ENCODE results near the gene PADI6. TPM values are rescaled to one million over a fixed set of nuclear protein-coding genes. Genes with fewer than 3 reads are reported as not detected.

Gene PADI6
- total RNA-seq, 1 experiment from 2014 or later = not detected

- TF ChIP-seq MAX (IDR thresholded peaks at IDR 0.05) (no peak), SRF (IDR thresholded peaks at IDR 0.05; ENCODE audit: low read depth) (no peak), ZFX (IDR thresholded peaks at IDR 0.05) (no peak), CEBPB (IDR thresholded peaks at IDR 0.05; ENCODE audit: low read depth) (no peak), YY1 (IDR thresholded peaks at IDR 0.05; ENCODE audit: extremely low read depth, insufficient replicate concordance, low read depth, low read length) (no peak), FOSL1 (IDR thresholded peaks at IDR 0.05; ENCODE audit: low read depth) (no peak), RAD21 (IDR thresholded peaks at IDR 0.05; ENCODE audit: low read depth) (no peak), SIN3A (IDR thresholded peaks at IDR 0.05; ENCODE audit: low read depth) (no peak), EZH2 (IDR thresholded peaks at IDR 0.05) (no peak), ZNF274 (IDR thresholded peaks at IDR 0.05; ENCODE audit: low read depth, low read length) (no peak), EZH2phosphoT487 (IDR thresholded peaks at IDR 0.05; ENCODE audit: borderline replicate concordance) (no peak)
- TF ChIP-seq, protein P1, sequence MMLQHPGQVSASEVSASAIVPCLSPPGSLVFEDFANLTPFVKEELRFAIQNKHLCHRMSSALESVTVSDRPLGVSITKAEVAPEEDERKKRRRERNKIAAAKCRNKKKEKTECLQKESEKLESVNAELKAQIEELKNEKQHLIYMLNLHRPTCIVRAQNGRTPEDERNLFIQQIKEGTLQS (IDR thresholded peaks at IDR 0.05) = no peak
Measured at GRCh38 chr1:17434601-17435000, 62.6 kb downstream of the PADI6 start (continued).

- BruUV-seq (replicated peaks) = TSS peak; percentile 26
- ChIA-PET CTCF (no interaction called here), RAD21 (ENCODE audit: low non-redundant PET in 1 of 2, low total read pairs in 2 of 2, uncharacterized antibody in 2 of 2, unreplicated experiment in 2 of 2) (no interaction called here), POLR2A (no interaction called here)
- H3K36me3 ChIP-seq (ENCODE audit: control insufficient read depth in 1 of 2, insufficient read depth in 2 of 2, low read length in 2 of 2) = peaks cover 11 to 45% of the 10 kb centered on the region in 2 experiments; a peak in 3 of 4 replicates
- DNase-seq (ENCODE audit: low read depth, low spot score) (no peak), ATAC-seq (no peak)
- no peaks in the 10 kb centered on the region for H3K27me3 ChIP-seq (ENCODE audit: insufficient read depth, low read length)
- H3K9me2 ChIP-seq (ENCODE audit: insufficient read depth) = no peaks in the 10 kb centered on the region
- H3K4me3 ChIP-seq (replicated peaks in 1 of 2; ENCODE audit: low read depth in 1 of 2, low read length in 2 of 2) = peak overlapping the region; percentile 94 to 98
- H3K4me2 ChIP-seq (ENCODE audit: low read length) = peak overlapping the region; percentile 85
- intact Hi-C loops (cut with micrococcal nuclease) = no loop called here
- peak overlapping the region; percentile 98 for H3K27ac ChIP-seq (ENCODE audit: low read depth, low read length)
- H3K9ac ChIP-seq (ENCODE audit: low read length) = peak overlapping the region; percentile 99
- TF ChIP-seq CEBPB (IDR thresholded peaks at IDR 0.05; ENCODE audit: low read depth) (no peak), POLR2A (IDR thresholded peaks at IDR 0.05; ENCODE audit: borderline replicate concordance, extremely low read depth, insufficient read depth, insufficient read length) (no peak), ZNF274 (IDR thresholded peaks at IDR 0.05; ENCODE audit: low read depth, low read length) (no peak), POLR2AphosphoS5 (IDR thresholded peaks at IDR 0.05; ENCODE audit: low read depth, low read length) (no peak), ELF1 (IDR thresholded peaks at IDR 0.05; ENCODE audit: borderline replicate concordance, low read depth) (no peak)
- H3K4me1 ChIP-seq (ENCODE audit: control insufficient read depth in 1 of 2, insufficient read depth in 2 of 2, low read length in 2 of 2) = peaks cover 21 to 32% of the 10 kb centered on the region in 2 experiments
- peaks cover 6% of the 10 kb centered on the region; the same call in 1 of the 2 replicates for H4K20me1 ChIP-seq (ENCODE audit: insufficient read depth)
- peaks cover 71% of the 10 kb centered on the region for H3K79me2 ChIP-seq (ENCODE audit: insufficient read depth, low read length)
- no peak overlapping the region for H2AFZ ChIP-seq (ENCODE audit: low read depth, low read length, poor library complexity, severe bottlenecking)
- no peaks in the 10 kb centered on the region for H3K9me3 ChIP-seq (ENCODE audit: control insufficient read depth in 1 of 2, insufficient read depth in 1 of 2, low read depth in 1 of 2, low read length in 2 of 2)
Measured at GRCh38 chr1:17436380-17437174, 64.6 kb downstream of the PADI6 start.

Data from HCT116 (cell line).